Thyroid gland (tissue), 4 donors: ENCODE measurements around the gene ZNF438. TPM values are rescaled to one million over a fixed set of nuclear protein-coding genes. Genes with fewer than 3 reads are reported as not detected.
A peak's percentile ranks its signal among the peaks of the same experiment; 100 is the strongest.

ENCODE experiments used
- DNase-seq, 2 donors: peaks; one replicate each; pipeline ENCODE4 v3.0.0-alpha.2; 2019
- H3K27ac ChIP-seq, 3 donors: fragments of 200-600 bp; sonication (generic); 1 replicate in 2 of 3; 2 replicates in 1 of 3; pipeline ENCODE4 v1.5.1; 2016 to 2019; ENCODE audit warnings: mild to moderate bottlenecking in 1 of 3, moderate library complexity in 1 of 3
- H3K27me3 ChIP-seq: fragments of 200-600 bp; sonication (generic); one replicate; pipeline ENCODE4 v1.5.1; 2019
- H3K36me3 ChIP-seq, 2 donors: fragments of 200-600 bp; sonication (generic); one replicate each; pipeline ENCODE4 v1.5.1; 2016 to 2019
- H3K4me1 ChIP-seq, 2 donors: fragments of 200-600 bp; sonication (generic); one replicate each; pipeline ENCODE4 v1.5.1; 2017 to 2019
- H3K4me3 ChIP-seq, 3 donors: fragments of 200-600 bp; sonication (generic); replicated peaks in 1 of 3; 1 replicate in 2 of 3; 2 replicates in 1 of 3; pipeline ENCODE4 v1.5.1; 2016; ENCODE audit warnings: mild to moderate bottlenecking in 1 of 3
- H3K9me3 ChIP-seq: fragments of 200-600 bp; sonication (generic); one replicate; pipeline ENCODE4 v1.5.1; 2017
- CTCF ChIP-seq, 6 experiments: fragments of 200-600 bp in 3 of 6; fragments of 450-650 bp in 3 of 6; sonication (generic) in 3 of 6; IDR thresholded peaks; one replicate each; pipeline ENCODE4 v1.5.1; 2016 to 2019; ENCODE audit warnings: antibody characterized with exemption in 6 of 6, mild to moderate bottlenecking in 2 of 6, inconsistent platforms in 1 of 6, moderate library complexity in 1 of 6
- POLR2A ChIP-seq, 2 donors: fragments of 450-650 bp; IDR thresholded peaks; one replicate each; pipeline ENCODE4 v1.6.1; 2017; ENCODE audit warnings: antibody characterized with exemption in 2 of 2, mild to moderate bottlenecking in 2 of 2, moderate library complexity in 1 of 2
- WGBS, 2 donors: methylation state at CpG; one replicate each; pipeline ENCODE4 v1.1.5; 2017; 5-methylcytosine and 5-hydroxymethylcytosine counted together
- intact Hi-C: fragments of 100-400 bp; cut with DNase I; formaldehyde crosslinking; loops from one replicate; pipeline ENCODE4 v1.15.1; 2023
- total RNA-seq, 4 donors: library from RNA; depleted of rRNA; stranded (reverse); fragments of >200 nt; gene quantifications; one replicate each; pipeline ENCODE4 v1.2.3, GENCODE V29; 2016

The ZNF438 gene
- total RNA-seq, 4 donors from 2014 or later, result 19.2 to 21.8 (median 20.3) TPM

GRCh38 chr10:31034098-31034909 lies 2.6 kb upstream of the ZNF438 start:
- no peak for DNase-seq
- intact Hi-C loops, result loop anchor here (10.0 kb wide), 2 partner anchors 250 to 280 kb away; partner anchors contain the start of gene ZEB1
- no peak for TF ChIP-seq POLR2A (IDR thresholded peaks at IDR 0.05)
- TF ChIP-seq CTCF (IDR thresholded peaks at IDR 0.05), result no peak
- H3K4me3 ChIP-seq, result no peak overlapping the region
- no peaks in the 10 kb centered on the region for H3K27me3 ChIP-seq
- H3K36me3 ChIP-seq, result no peaks in the 10 kb centered on the region
- peak overlapping the region; percentile 26 to 100 (median 67) for H3K27ac ChIP-seq
- 35 to 39% methylated on average over 2 of the region's 2 CpGs for WGBS, 2 donors
- no peaks in the 10 kb centered on the region for H3K9me3 ChIP-seq
- H3K4me1 ChIP-seq, result peaks cover 27 to 29% of the 10 kb centered on the region in 2 donors

- Histone ChIP-seq H3K27ac (peak overlapping the region in 2 of 3 donors; percentile 99 to 100), H3K36me3 (no peaks in the 10 kb centered on the region)
- 65 to 68% methylated on average over 6 of the region's 6 CpGs for WGBS, 2 donors
Observed at GRCh38 chr10:31033147-31033546, 1.5 kb upstream of the ZNF438 start.

GRCh38 chr10:31032258-31033132 lies 830 bp upstream of the ZNF438 start:
- no peaks in the 10 kb centered on the region for H3K9me3 ChIP-seq
- H3K4me3 ChIP-seq, result peak overlapping the region; percentile 17 to 80 (median 49)
- H3K27ac ChIP-seq, result peak overlapping the region; percentile 99 to 100 (median 100)
- peak; percentile 93 to 96 for DNase-seq
- peaks cover 27 to 44% of the 10 kb centered on the region in 2 donors for H3K4me1 ChIP-seq
- no peaks in the 10 kb centered on the region for H3K27me3 ChIP-seq
- no peaks in the 10 kb centered on the region for H3K36me3 ChIP-seq
- intact Hi-C loops, result loop anchor here (10.0 kb wide), 2 partner anchors 248 to 282 kb away; partner anchors contain the start of gene ZEB1
- no peak for TF ChIP-seq CTCF (IDR thresholded peaks at IDR 0.05)
- peak in 1 of 2 donors; percentile 84 for TF ChIP-seq POLR2A (IDR thresholded peaks at IDR 0.05)
- 26 to 37% methylated on average over 38 to 51 of the region's 51 CpGs for WGBS, 2 donors

More at GRCh38 chr10:31033147-31033546, 1.5 kb upstream of the ZNF438 start:
- peak overlapping the region in 1 of 3 donors; percentile 49 for H3K4me3 ChIP-seq
- H3K9me3 ChIP-seq, result no peaks in the 10 kb centered on the region
- intact Hi-C loops, result loop anchor here (10.0 kb wide), 2 partner anchors 248 to 282 kb away; partner anchors contain the start of gene ZEB1
- H3K4me1 ChIP-seq, result peaks cover 27 to 37% of the 10 kb centered on the region in 2 donors
- DNase-seq, result no peak
- H3K27me3 ChIP-seq, result no peaks in the 10 kb centered on the region
- TF ChIP-seq CTCF (IDR thresholded peaks at IDR 0.05), result no peak
- no peak for TF ChIP-seq POLR2A (IDR thresholded peaks at IDR 0.05)

GRCh38 chr10:31031205-31031557 lies 484 bp downstream of the ZNF438 start:
- TF ChIP-seq CTCF (IDR thresholded peaks at IDR 0.05), result no peak
- intact Hi-C loops, result loop anchor here (10.0 kb wide), 2 partner anchors 246 to 284 kb away; partner anchors contain the start of gene ZEB1
- H3K36me3 ChIP-seq, result no peaks in the 10 kb centered on the region
- H3K9me3 ChIP-seq, result no peaks in the 10 kb centered on the region
- H3K27me3 ChIP-seq, result no peaks in the 10 kb centered on the region
- 8% methylated on average over 5 of the region's 5 CpGs for WGBS, 2 donors
- H3K27ac ChIP-seq, result peak overlapping the region; percentile 99 to 100 (median 100)
- no peak for DNase-seq
- peaks cover 27 to 44% of the 10 kb centered on the region in 2 donors for H3K4me1 ChIP-seq
- peak overlapping the region; percentile 17 to 80 (median 49) for H3K4me3 ChIP-seq
